ENCODE results near the gene CYB561. TPM values are rescaled to one million over a fixed set of nuclear protein-coding genes. Genes with fewer than 3 reads are reported as not detected.
"Not testable (repeated sequence)": the region's sequence is repeated elsewhere in the genome, so short reads cannot be mapped to it uniquely, and the experiment has no call there.

The CYB561 gene
- total RNA-seq, 1 experiment from 2014 or later, result 125 TPM

DNA sequence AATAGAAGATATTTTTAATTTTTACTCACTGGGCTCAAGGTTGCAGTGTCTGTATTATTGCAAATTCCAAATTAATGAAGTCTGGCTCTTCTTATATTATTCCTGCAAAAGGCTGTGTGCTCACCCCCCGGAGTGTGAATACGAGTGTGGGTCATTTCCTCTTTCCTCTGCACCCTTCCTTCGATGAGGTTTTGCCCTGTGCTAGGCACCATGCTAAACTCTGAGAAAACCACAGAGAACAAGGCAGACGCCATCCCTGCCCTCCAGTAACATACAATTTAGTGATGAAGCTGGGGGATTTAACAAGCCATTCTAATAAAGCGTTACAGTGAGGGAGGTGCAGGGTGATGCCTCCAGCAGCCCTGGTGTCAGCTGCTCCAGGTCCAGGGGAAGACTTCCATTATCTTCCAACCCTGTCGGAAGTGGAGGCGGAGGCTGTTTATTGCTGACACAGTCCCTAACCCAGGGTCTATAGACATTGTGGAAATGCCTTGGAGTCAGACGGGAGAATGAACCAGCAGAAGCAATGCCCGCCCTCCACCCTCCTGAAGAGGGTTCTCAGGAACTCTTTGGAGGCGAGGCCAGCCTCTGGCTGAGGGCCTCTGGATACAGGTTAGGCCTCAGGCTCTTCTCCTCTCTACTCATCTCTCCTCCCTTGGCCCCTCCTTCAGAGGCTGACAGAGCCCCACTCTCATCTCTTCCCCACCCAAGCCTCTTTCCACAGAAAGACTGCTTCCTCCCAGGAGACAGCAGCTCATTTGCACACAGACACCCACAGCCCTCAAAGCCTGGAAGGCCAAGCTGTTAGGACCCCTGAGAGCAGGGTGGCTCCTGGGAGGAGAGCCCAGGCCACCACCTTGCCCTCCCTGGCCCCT is 28.7 kb upstream of the CYB561 start:
- Histone ChIP-seq H3K27ac (ENCODE audit: low read length) (no peak overlapping the region), H4K20me1 (ENCODE audit: low read length) (no peaks in the 10 kb centered on the region), H3K4me2 (ENCODE audit: low read length) (no peak overlapping the region), H3K9ac (ENCODE audit: low read length) (no peak overlapping the region), H3K4me1 (ENCODE audit: insufficient read depth, low read length) (peaks cover 20% of the 10 kb centered on the region), H2AFZ (ENCODE audit: low read length) (no peak overlapping the region), H3K79me2 (ENCODE audit: low read length) (no peaks in the 10 kb centered on the region), H3K9me2 (replicated peaks; ENCODE audit: low read length) (no peaks in the 10 kb centered on the region), H3F3A (ENCODE audit: low read length, unreplicated experiment) (no peaks in the 10 kb centered on the region), H3K36me3 (ENCODE audit: low read depth, low read length) (no peaks in the 10 kb centered on the region), H3K9me3 (ENCODE audit: low read length) (no peaks in the 10 kb centered on the region), H3K27me3 (ENCODE audit: low read length) (no peaks in the 10 kb centered on the region), H3K4me3 (ENCODE audit: low read length) (no peak overlapping the region)
- ATAC-seq (no peak), DNase-seq (no peak)
- ChIA-PET CTCF (no interaction called here), POLR2A (ENCODE audit: unreplicated experiment) (no interaction called here)
- TF ChIP-seq EZH2 (IDR thresholded peaks at IDR 0.05; ENCODE audit: low read length, unreplicated experiment), result no peak
- no peak for TF ChIP-seq EZH2phosphoT487 (IDR thresholded peaks at IDR 0.05; ENCODE audit: borderline replicate concordance, low read length)
- TF ChIP-seq, protein P1, sequence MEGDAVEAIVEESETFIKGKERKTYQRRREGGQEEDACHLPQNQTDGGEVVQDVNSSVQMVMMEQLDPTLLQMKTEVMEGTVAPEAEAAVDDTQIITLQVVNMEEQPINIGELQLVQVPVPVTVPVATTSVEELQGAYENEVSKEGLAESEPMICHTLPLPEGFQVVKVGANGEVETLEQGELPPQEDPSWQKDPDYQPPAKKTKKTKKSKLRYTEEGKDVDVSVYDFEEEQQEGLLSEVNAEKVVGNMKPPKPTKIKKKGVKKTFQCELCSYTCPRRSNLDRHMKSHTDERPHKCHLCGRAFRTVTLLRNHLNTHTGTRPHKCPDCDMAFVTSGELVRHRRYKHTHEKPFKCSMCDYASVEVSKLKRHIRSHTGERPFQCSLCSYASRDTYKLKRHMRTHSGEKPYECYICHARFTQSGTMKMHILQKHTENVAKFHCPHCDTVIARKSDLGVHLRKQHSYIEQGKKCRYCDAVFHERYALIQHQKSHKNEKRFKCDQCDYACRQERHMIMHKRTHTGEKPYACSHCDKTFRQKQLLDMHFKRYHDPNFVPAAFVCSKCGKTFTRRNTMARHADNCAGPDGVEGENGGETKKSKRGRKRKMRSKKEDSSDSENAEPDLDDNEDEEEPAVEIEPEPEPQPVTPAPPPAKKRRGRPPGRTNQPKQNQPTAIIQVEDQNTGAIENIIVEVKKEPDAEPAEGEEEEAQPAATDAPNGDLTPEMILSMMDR (conservative IDR thresholded peaks at IDR 0.05; ENCODE audit: low read depth, low read length), result no peak
- no TSS peak for BruUV-seq (replicated peaks)
- intact Hi-C loops (cut with micrococcal nuclease), result no loop called here

DNA sequence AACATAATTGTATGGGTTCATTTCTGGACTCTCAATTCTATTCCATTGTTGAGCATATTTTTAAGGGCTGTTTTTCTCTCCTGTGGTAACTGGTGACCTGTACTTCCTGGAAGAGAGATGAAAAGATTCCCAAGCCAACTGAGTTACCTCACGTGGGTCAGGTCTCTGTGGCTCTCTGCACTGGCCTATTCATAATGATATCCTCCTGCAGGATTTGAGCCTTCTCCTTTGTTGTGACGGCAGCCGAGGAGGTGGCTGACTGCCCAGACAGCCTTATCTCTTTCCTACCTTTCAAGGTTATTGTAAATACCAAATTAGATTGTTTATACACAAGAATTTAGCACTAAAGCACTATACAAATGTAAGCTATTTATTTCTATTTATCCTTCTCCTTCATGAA is 28.1 kb upstream of the CYB561 start:
- Histone ChIP-seq H4K20me1 (ENCODE audit: low read length) (no peaks in the 10 kb centered on the region), H3F3A (ENCODE audit: low read length, unreplicated experiment) (no peaks in the 10 kb centered on the region), H3K4me2 (ENCODE audit: low read length) (no peak overlapping the region), H3K9me2 (replicated peaks; ENCODE audit: low read length) (no peaks in the 10 kb centered on the region), H3K27me3 (ENCODE audit: low read length) (no peaks in the 10 kb centered on the region), H3K4me1 (ENCODE audit: insufficient read depth, low read length) (peaks cover 18% of the 10 kb centered on the region), H3K9me3 (ENCODE audit: low read length) (no peaks in the 10 kb centered on the region), H3K27ac (ENCODE audit: low read length) (no peak overlapping the region), H3K9ac (ENCODE audit: low read length) (no peak overlapping the region), H3K79me2 (ENCODE audit: low read length) (no peaks in the 10 kb centered on the region), H3K4me3 (ENCODE audit: low read length) (no peak overlapping the region), H3K36me3 (ENCODE audit: low read depth, low read length) (no peaks in the 10 kb centered on the region), H2AFZ (ENCODE audit: low read length) (no peak overlapping the region)
- no TSS peak for BruUV-seq (replicated peaks)
- CTCF ChIA-PET, result no interaction called here
- POLR2A ChIA-PET (ENCODE audit: unreplicated experiment), result no interaction called here
- TF ChIP-seq EZH2 (IDR thresholded peaks at IDR 0.05; ENCODE audit: low read length, unreplicated experiment) (no peak), EZH2phosphoT487 (IDR thresholded peaks at IDR 0.05; ENCODE audit: borderline replicate concordance, low read length) (no peak)
- TF ChIP-seq, protein P1 (conservative IDR thresholded peaks at IDR 0.05; ENCODE audit: low read depth, low read length), result no peak
- no peak for ATAC-seq
- peak; percentile 15 for DNase-seq
- intact Hi-C loops (cut with micrococcal nuclease), result no loop called here

DNA sequence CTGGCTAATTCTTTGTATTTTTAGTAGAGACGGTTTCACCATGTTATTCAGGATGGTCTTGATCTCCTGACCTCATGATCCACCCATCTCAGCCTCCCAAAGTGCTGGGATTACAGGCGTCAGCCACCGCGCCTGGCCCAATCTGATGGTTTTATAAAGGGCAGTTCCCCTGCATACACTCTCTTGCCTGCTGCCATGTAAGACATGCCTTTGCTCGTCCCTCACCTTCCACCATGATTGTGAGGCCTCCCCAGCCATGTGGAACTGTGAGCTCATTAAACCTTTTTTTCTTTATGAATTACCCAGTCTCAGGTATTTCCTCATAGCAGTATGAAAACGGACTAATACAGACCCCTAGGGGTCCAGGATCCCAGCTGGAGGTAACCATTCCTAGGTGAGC is 22.0 kb upstream of the CYB561 start:
- H3K27me3 ChIP-seq (ENCODE audit: low read length); DNase-seq; CTCF ChIA-PET; H4K20me1 ChIP-seq (ENCODE audit: low read length); H3K4me2 ChIP-seq (ENCODE audit: low read length); H3K4me1 ChIP-seq (ENCODE audit: insufficient read depth, low read length); H3K9me2 ChIP-seq (replicated peaks; ENCODE audit: low read length); BruUV-seq (replicated peaks); H3K9ac ChIP-seq (ENCODE audit: low read length); H3K4me3 ChIP-seq (ENCODE audit: low read length); ATAC-seq; H3F3A ChIP-seq (ENCODE audit: low read length, unreplicated experiment); H3K9me3 ChIP-seq (ENCODE audit: low read length); H3K27ac ChIP-seq (ENCODE audit: low read length); POLR2A ChIA-PET (ENCODE audit: unreplicated experiment); H3K36me3 ChIP-seq (ENCODE audit: low read depth, low read length); H2AFZ ChIP-seq (ENCODE audit: low read length); H3K79me2 ChIP-seq (ENCODE audit: low read length); intact Hi-C loops (cut with micrococcal nuclease): not testable (repeated sequence)
